Erythroblast (primary cell): Measurements from ENCODE around the gene HSD17B8.

ENCODE experiments used
- GATA1 ChIP-seq: IDR thresholded peaks from 2 replicates; pipeline ENCODE4 v1.6.1; 2011; ENCODE audit warnings: low read depth, mild to moderate bottlenecking, control low read depth, low read length, moderate library complexity
- POLR2A ChIP-seq: IDR thresholded peaks from 2 replicates; pipeline ENCODE4 v1.6.1; 2011; ENCODE audit warnings: mild to moderate bottlenecking, low read length

GRCh38 chr6:33156964-33157363, 47.5 kb upstream of the HSD17B8 start:
- TF ChIP-seq POLR2A: no peak
- TF ChIP-seq GATA1: no peak
